Measurements from ENCODE around the gene ISYNA1. TPM values are rescaled to one million over a fixed set of nuclear protein-coding genes. Genes with fewer than 3 reads are reported as not detected.
"Not testable (repeated sequence)": the region's sequence is repeated elsewhere in the genome, so short reads cannot be mapped to it uniquely, and the experiment has no call there.

Gene ISYNA1
- polyA plus RNA-seq, 2 donors: 17.5 to 42.7 TPM

- H3K4me1 ChIP-seq (ENCODE audit: control insufficient read depth in 2 of 2, insufficient read depth in 2 of 2, low read length in 1 of 2); H3K36me3 ChIP-seq (ENCODE audit: control insufficient read depth in 2 of 2, insufficient read depth in 2 of 2, low read length in 1 of 2); H3K9me3 ChIP-seq (ENCODE audit: control insufficient read depth in 2 of 2, insufficient read depth in 1 of 2, low read depth in 1 of 2, low read length in 1 of 2); H3K27me3 ChIP-seq (ENCODE audit: control insufficient read depth in 1 of 2, insufficient read depth in 2 of 2, low read length in 2 of 2); H3K4me3 ChIP-seq (ENCODE audit: low read depth in 1 of 2, low read length in 2 of 2): not testable (repeated sequence)
- WGBS, 2 donors: 73 to 81% methylated on average over 18 of the region's 18 CpGs
- peak overlapping the region in 1 of 2 donors; percentile 20 for H3K27ac ChIP-seq (ENCODE audit: low read depth in 2 of 2, low read length in 1 of 2)
These were observed 35.3 kb downstream of the ISYNA1 start for GRCh38 chr19:18402455-18403248.

- peak overlapping the region in 1 of 2 donors; percentile 35 for H3K27ac ChIP-seq (ENCODE audit: low read depth in 2 of 2, low read length in 1 of 2)
- no peaks in the 10 kb centered on the region for H3K27me3 ChIP-seq (ENCODE audit: control insufficient read depth in 1 of 2, insufficient read depth in 2 of 2, low read length in 2 of 2)
- H3K36me3 ChIP-seq (ENCODE audit: control insufficient read depth in 2 of 2, insufficient read depth in 2 of 2, low read length in 1 of 2): no peaks in the 10 kb centered on the region
- 41 to 43% methylated on average over 7 of the region's 7 CpGs for WGBS, 2 donors
- H3K4me1 ChIP-seq (ENCODE audit: control insufficient read depth in 2 of 2, insufficient read depth in 2 of 2, low read length in 1 of 2): peaks cover 0 to 4% of the 10 kb centered on the region in 2 donors
- H3K9me3 ChIP-seq (ENCODE audit: control insufficient read depth in 2 of 2, insufficient read depth in 1 of 2, low read depth in 1 of 2, low read length in 1 of 2): no peaks in the 10 kb centered on the region
- H3K4me3 ChIP-seq (ENCODE audit: low read depth in 1 of 2, low read length in 2 of 2): no peak overlapping the region
These were observed 36.3 kb downstream of the ISYNA1 start for GRCh38 chr19:18401580-18402112.

GRCh38 chr19:18399008-18399407, 38.9 kb downstream of the ISYNA1 start:
- Histone ChIP-seq H3K4me3 (ENCODE audit: low read depth in 1 of 2, low read length in 2 of 2) (no peak overlapping the region), H3K27ac (ENCODE audit: low read depth in 2 of 2, low read length in 1 of 2) (no peak overlapping the region), H3K36me3 (ENCODE audit: control insufficient read depth in 2 of 2, insufficient read depth in 2 of 2, low read length in 1 of 2) (no peaks in the 10 kb centered on the region), H3K9me3 (ENCODE audit: control insufficient read depth in 2 of 2, insufficient read depth in 1 of 2, low read depth in 1 of 2, low read length in 1 of 2) (no peaks in the 10 kb centered on the region), H3K27me3 (ENCODE audit: control insufficient read depth in 1 of 2, insufficient read depth in 2 of 2, low read length in 2 of 2) (no peaks in the 10 kb centered on the region), H3K4me1 (ENCODE audit: control insufficient read depth in 2 of 2, insufficient read depth in 2 of 2, low read length in 1 of 2) (peaks cover 0 to 8% of the 10 kb centered on the region in 2 donors)
- WGBS, 2 donors: 29% methylated on average over 6 of the region's 6 CpGs

GRCh38 chr19:18397242-18398202, 40.4 kb downstream of the ISYNA1 start, which contains the start of gene LRRC25:
Gene LRRC25, minus strand, starts transcription at chr19:18397622. Its CDS starts 659 bp downstream, at chr19:18396963.
- H3K27ac ChIP-seq (ENCODE audit: low read depth in 2 of 2, low read length in 1 of 2): no peak within 1 kb of the TSS
- peaks cover 0 to 8% of the 10 kb centered on the region in 2 donors for H3K4me1 ChIP-seq (ENCODE audit: control insufficient read depth in 2 of 2, insufficient read depth in 2 of 2, low read length in 1 of 2)
- H3K9me3 ChIP-seq (ENCODE audit: control insufficient read depth in 2 of 2, insufficient read depth in 1 of 2, low read depth in 1 of 2, low read length in 1 of 2): no peaks in the 10 kb centered on the region
- WGBS, 2 donors: 15 to 19% methylated on average over 33 of the region's 33 CpGs
- no peaks in the 10 kb centered on the region for H3K36me3 ChIP-seq (ENCODE audit: control insufficient read depth in 2 of 2, insufficient read depth in 2 of 2, low read length in 1 of 2)
- no peaks in the 10 kb centered on the region for H3K27me3 ChIP-seq (ENCODE audit: control insufficient read depth in 1 of 2, insufficient read depth in 2 of 2, low read length in 2 of 2)
- H3K4me3 ChIP-seq (ENCODE audit: low read depth in 1 of 2, low read length in 2 of 2): no peak within 1 kb of the TSS

- no peak overlapping the region for H3K27ac ChIP-seq (ENCODE audit: low read depth in 2 of 2, low read length in 1 of 2)
- H3K4me1 ChIP-seq (ENCODE audit: control insufficient read depth in 2 of 2, insufficient read depth in 2 of 2, low read length in 1 of 2): peaks cover 0 to 8% of the 10 kb centered on the region in 2 donors
- no peaks in the 10 kb centered on the region for H3K27me3 ChIP-seq (ENCODE audit: control insufficient read depth in 1 of 2, insufficient read depth in 2 of 2, low read length in 2 of 2)
- no peak overlapping the region for H3K4me3 ChIP-seq (ENCODE audit: low read depth in 1 of 2, low read length in 2 of 2)
- no peaks in the 10 kb centered on the region for H3K9me3 ChIP-seq (ENCODE audit: control insufficient read depth in 2 of 2, insufficient read depth in 1 of 2, low read depth in 1 of 2, low read length in 1 of 2)
- 50 to 51% methylated on average over 37 of the region's 37 CpGs for WGBS, 2 donors
- H3K36me3 ChIP-seq (ENCODE audit: control insufficient read depth in 2 of 2, insufficient read depth in 2 of 2, low read length in 1 of 2): no peaks in the 10 kb centered on the region
These were observed 41.3 kb downstream of the ISYNA1 start for GRCh38 chr19:18396471-18397241.

- peaks cover 0 to 8% of the 10 kb centered on the region in 2 donors for H3K4me1 ChIP-seq (ENCODE audit: control insufficient read depth in 2 of 2, insufficient read depth in 2 of 2, low read length in 1 of 2)
- H3K36me3 ChIP-seq (ENCODE audit: control insufficient read depth in 2 of 2, insufficient read depth in 2 of 2, low read length in 1 of 2): no peaks in the 10 kb centered on the region
- H3K27ac ChIP-seq (ENCODE audit: low read depth in 2 of 2, low read length in 1 of 2): no peak overlapping the region
- WGBS, 2 donors: 61 to 66% methylated on average over 7 of the region's 7 CpGs
- no peaks in the 10 kb centered on the region for H3K27me3 ChIP-seq (ENCODE audit: control insufficient read depth in 1 of 2, insufficient read depth in 2 of 2, low read length in 2 of 2)
- H3K4me3 ChIP-seq (ENCODE audit: low read depth in 1 of 2, low read length in 2 of 2): no peak overlapping the region
- peaks cover 0 to 2% of the 10 kb centered on the region in 2 donors for H3K9me3 ChIP-seq (ENCODE audit: control insufficient read depth in 2 of 2, insufficient read depth in 1 of 2, low read depth in 1 of 2, low read length in 1 of 2)
These were observed 44.1 kb downstream of the ISYNA1 start for GRCh38 chr19:18393836-18394235.

- Histone ChIP-seq H3K27me3 (ENCODE audit: control insufficient read depth in 1 of 2, insufficient read depth in 2 of 2, low read length in 2 of 2) (no peaks in the 10 kb centered on the region), H3K4me1 (ENCODE audit: control insufficient read depth in 2 of 2, insufficient read depth in 2 of 2, low read length in 1 of 2) (peaks cover 0 to 8% of the 10 kb centered on the region in 2 donors), H3K4me3 (ENCODE audit: low read depth in 1 of 2, low read length in 2 of 2) (no peak overlapping the region), H3K9me3 (ENCODE audit: control insufficient read depth in 2 of 2, insufficient read depth in 1 of 2, low read depth in 1 of 2, low read length in 1 of 2) (peaks cover 0 to 2% of the 10 kb centered on the region in 2 donors), H3K36me3 (ENCODE audit: control insufficient read depth in 2 of 2, insufficient read depth in 2 of 2, low read length in 1 of 2) (no peaks in the 10 kb centered on the region), H3K27ac (ENCODE audit: low read depth in 2 of 2, low read length in 1 of 2) (no peak overlapping the region)
- WGBS, 2 donors: 70% methylated on average over 5 of the region's 5 CpGs
These were observed 45.0 kb downstream of the ISYNA1 start for GRCh38 chr19:18392926-18393325.

GRCh38 chr19:18392417-18392816, 45.5 kb downstream of the ISYNA1 start:
- H3K4me3 ChIP-seq (ENCODE audit: low read depth in 1 of 2, low read length in 2 of 2): no peak overlapping the region
- no peaks in the 10 kb centered on the region for H3K36me3 ChIP-seq (ENCODE audit: control insufficient read depth in 2 of 2, insufficient read depth in 2 of 2, low read length in 1 of 2)
- no peak overlapping the region for H3K27ac ChIP-seq (ENCODE audit: low read depth in 2 of 2, low read length in 1 of 2)
- peaks cover 0 to 7% of the 10 kb centered on the region in 2 donors for H3K4me1 ChIP-seq (ENCODE audit: control insufficient read depth in 2 of 2, insufficient read depth in 2 of 2, low read length in 1 of 2)
- H3K27me3 ChIP-seq (ENCODE audit: control insufficient read depth in 1 of 2, insufficient read depth in 2 of 2, low read length in 2 of 2): no peaks in the 10 kb centered on the region
- H3K9me3 ChIP-seq (ENCODE audit: control insufficient read depth in 2 of 2, insufficient read depth in 1 of 2, low read depth in 1 of 2, low read length in 1 of 2): peaks cover 0 to 2% of the 10 kb centered on the region in 2 donors
- 46 to 47% methylated on average over 11 of the region's 11 CpGs for whole genome bisulfite sequencing, 2 donors
